ENCODE results near the gene BLOC1S4. TPM values are rescaled to one million over a fixed set of nuclear protein-coding genes. Genes with fewer than 3 reads are reported as not detected.

The BLOC1S4 gene
- polyA plus RNA-seq, 1 experiment: 12.6 TPM

GRCh38 chr4:6693231-6694176 lies 22.5 kb upstream of the BLOC1S4 start, which contains the start of gene S100P:
TSS of gene S100P (plus strand) at chr4:6693878. CDS start at chr4:6693933, 55 bp downstream.
- DNase-seq (ENCODE audit: low read depth): no peak
- TF ChIP-seq CTCF (IDR thresholded peaks at IDR 0.05; ENCODE audit: insufficient read depth, low read depth, low read length): no peak
- no peak within 1 kb of the TSS for H3K4me3 ChIP-seq (ENCODE audit: low read depth, low read length)
- ChIA-PET CTCF (interaction anchor here (1.0 kb wide), 1 partner anchor 22 kb away, joined by 3 read pairs; the partner anchor contains the start of gene BLOC1S4), POLR2A (no interaction called here)
- H3K27me3 ChIP-seq (ENCODE audit: control insufficient read depth, insufficient read depth, low read length): no peaks in the 10 kb centered on the region
- no peaks in the 10 kb centered on the region; the same call in 1 of the 2 replicates for H3K36me3 ChIP-seq (ENCODE audit: control insufficient read depth, insufficient read depth, low read length)

GRCh38 chr4:6694177-6694901 lies 21.6 kb upstream of the BLOC1S4 start:
- H3K36me3 ChIP-seq (ENCODE audit: control insufficient read depth, insufficient read depth, low read length): no peaks in the 10 kb centered on the region; the same call in none of the 2 replicates
- H3K4me3 ChIP-seq (ENCODE audit: low read depth, low read length): no peak overlapping the region
- ChIA-PET POLR2A (no interaction called here), CTCF (interaction anchor here (1.0 kb wide), 1 partner anchor 21 kb away, joined by 3 read pairs; the partner anchor contains the start of gene BLOC1S4)
- no peak for DNase-seq (ENCODE audit: low read depth)
- no peak for TF ChIP-seq CTCF (IDR thresholded peaks at IDR 0.05; ENCODE audit: insufficient read depth, low read depth, low read length)
- H3K27me3 ChIP-seq (ENCODE audit: control insufficient read depth, insufficient read depth, low read length): no peaks in the 10 kb centered on the region

- ChIA-PET CTCF (interaction anchor here (1.2 kb wide), 1 partner anchor 10 kb away, joined by 4 read pairs; no protein-coding TSS in a partner anchor), POLR2A (interaction anchor here (0.6 kb wide), 2 partner anchors 21 to 372 kb away, joined by 5 to 9 read pairs; partner anchors contain the start of gene GRPEL1)
- no peak overlapping the region for H3K4me3 ChIP-seq (ENCODE audit: low read depth, low read length)
- TF ChIP-seq CTCF (IDR thresholded peaks at IDR 0.05; ENCODE audit: insufficient read depth, low read depth, low read length): no peak
- H3K36me3 ChIP-seq (ENCODE audit: control insufficient read depth, insufficient read depth, low read length): no peaks in the 10 kb centered on the region; the same call in none of the 2 replicates
- no peak for DNase-seq (ENCODE audit: low read depth)
- no peaks in the 10 kb centered on the region for H3K27me3 ChIP-seq (ENCODE audit: control insufficient read depth, insufficient read depth, low read length)
These were observed 20.0 kb upstream of the BLOC1S4 start for GRCh38 chr4:6695660-6696610.

GRCh38 chr4:6696611-6697010 lies 19.4 kb upstream of the BLOC1S4 start:
- POLR2A ChIA-PET: interaction anchor here (0.6 kb wide), 2 partner anchors 21 to 371 kb away, joined by 5 to 9 read pairs; partner anchors contain the start of gene GRPEL1
- H3K4me3 ChIP-seq (ENCODE audit: low read depth, low read length): no peak overlapping the region
- H3K36me3 ChIP-seq (ENCODE audit: control insufficient read depth, insufficient read depth, low read length): no peaks in the 10 kb centered on the region; the same call in none of the 2 replicates
- CTCF ChIA-PET: interaction anchor here (1.2 kb wide), 1 partner anchor 10 kb away, joined by 4 read pairs; no protein-coding TSS in a partner anchor
- no peak for TF ChIP-seq CTCF (IDR thresholded peaks at IDR 0.05; ENCODE audit: insufficient read depth, low read depth, low read length)
- no peak for DNase-seq (ENCODE audit: low read depth)
- no peaks in the 10 kb centered on the region for H3K27me3 ChIP-seq (ENCODE audit: control insufficient read depth, insufficient read depth, low read length)
